T47D (cell line): ENCODE results near the gene PLA2G3.

Experiments
- DNase-seq, 2 experiments: peaks; one replicate each; pipeline versions ENCODE4 v3.0.0 to v3.0.0-alpha.2; 2011 to 2012; ENCODE audit warnings: low read depth in 1 of 2, low spot score in 1 of 2
- JUND ChIP-seq: IDR thresholded peaks from 2 replicates; pipeline ENCODE4 v1.6.1; 2012; ENCODE audit warnings: low read depth
- in situ Hi-C: cut with HindIII; loops from 2 replicates; pipeline ENCODE4 v1.10.0; 2016; ENCODE audit warnings: low sequenced_read_pairs, low pct_unique_long_range_greater_than_20kb

PLA2G3 gene

GRCh38 chr22:31091106-31091975, 49.0 kb downstream of the PLA2G3 start:
- in situ Hi-C loops, result no loop called here

GRCh38 chr22:31090217-31091085, 49.9 kb downstream of the PLA2G3 start:
- peak in 1 of 2 experiments; percentile 0 for DNase-seq
- in situ Hi-C loops, result no loop called here
- TF ChIP-seq JUND, result no peak

More at GRCh38 chr22:31091106-31091975, 49.0 kb downstream of the PLA2G3 start:
- DNase-seq, result peak in 1 of 2 experiments; percentile 0
- TF ChIP-seq JUND, result no peak

- peak in 1 of 2 experiments; percentile 49 for DNase-seq
- in situ Hi-C loops, result no loop called here
- no peak for TF ChIP-seq JUND
Measured at GRCh38 chr22:31089160-31090100, 50.9 kb downstream of the PLA2G3 start.

- in situ Hi-C loops, result no loop called here
- TF ChIP-seq JUND, result no peak
- peak in 1 of 2 experiments; percentile 2 for DNase-seq
Measured at GRCh38 chr22:31088233-31088986, 51.9 kb downstream of the PLA2G3 start.

GRCh38 chr22:31087744-31088215, 52.5 kb downstream of the PLA2G3 start:
- peak in 1 of 2 experiments; percentile 1 for DNase-seq
- TF ChIP-seq JUND, result no peak
- in situ Hi-C loops, result no loop called here

GRCh38 chr22:31086703-31087330, 53.5 kb downstream of the PLA2G3 start:
- DNase-seq, result peak in 1 of 2 experiments; percentile 1
- no peak for TF ChIP-seq JUND
- in situ Hi-C loops, result no loop called here

GRCh38 chr22:31085928-31086327, 54.4 kb downstream of the PLA2G3 start:
- in situ Hi-C loops, result no loop called here
- DNase-seq, result peak in 1 of 2 experiments; percentile 1
- no peak for TF ChIP-seq JUND

GRCh38 chr22:31085493-31085824, 54.8 kb downstream of the PLA2G3 start:
- DNase-seq, result no peak
- in situ Hi-C loops, result no loop called here
- TF ChIP-seq JUND, result no peak

- TF ChIP-seq JUND, result no peak
- no peak for DNase-seq
- in situ Hi-C loops, result no loop called here
Measured at GRCh38 chr22:31084811-31085492, 55.4 kb downstream of the PLA2G3 start.
